Measurements from ENCODE around the gene GABRR3. TPM values are rescaled to one million over a fixed set of nuclear protein-coding genes. Genes with fewer than 3 reads are reported as not detected.

The GABRR3 gene
- total RNA-seq, 4 donors from 2014 or later, result not detected

DNA sequence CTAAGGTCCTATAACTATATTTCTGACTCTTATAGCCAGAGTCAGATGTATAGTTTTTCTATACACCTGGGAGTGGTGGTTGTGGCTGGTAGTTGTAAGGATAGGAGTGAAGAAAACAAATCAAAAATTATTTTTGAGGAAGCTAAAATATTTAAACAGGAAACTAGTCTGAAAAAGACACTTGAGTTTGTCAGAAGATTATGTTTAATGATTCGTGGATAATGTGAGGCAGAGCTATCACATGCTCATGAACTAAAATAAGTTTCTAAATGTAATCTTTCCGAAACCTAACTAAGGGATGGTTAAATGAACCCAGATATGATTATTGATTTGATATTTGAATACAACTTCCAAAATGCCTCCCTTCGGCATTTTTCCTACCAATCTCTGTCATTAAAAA, 30.4 kb downstream of the GABRR3 start:
- H3K27me3 ChIP-seq, result no peaks in the 10 kb centered on the region
- no peak for DNase-seq (ENCODE audit: low spot score in 2 of 2)
- H3K4me3 ChIP-seq, result no peak overlapping the region
- no peak overlapping the region for H3K27ac ChIP-seq
- no peaks in the 10 kb centered on the region for H3K9me3 ChIP-seq
- 89 to 91% methylated on average over 3 of the region's 3 CpGs for WGBS, 2 donors
- TF ChIP-seq POLR2A (IDR thresholded peaks at IDR 0.05), result no peak
- TF ChIP-seq EP300 (IDR thresholded peaks at IDR 0.05), result no peak
- TF ChIP-seq, protein P1, sequence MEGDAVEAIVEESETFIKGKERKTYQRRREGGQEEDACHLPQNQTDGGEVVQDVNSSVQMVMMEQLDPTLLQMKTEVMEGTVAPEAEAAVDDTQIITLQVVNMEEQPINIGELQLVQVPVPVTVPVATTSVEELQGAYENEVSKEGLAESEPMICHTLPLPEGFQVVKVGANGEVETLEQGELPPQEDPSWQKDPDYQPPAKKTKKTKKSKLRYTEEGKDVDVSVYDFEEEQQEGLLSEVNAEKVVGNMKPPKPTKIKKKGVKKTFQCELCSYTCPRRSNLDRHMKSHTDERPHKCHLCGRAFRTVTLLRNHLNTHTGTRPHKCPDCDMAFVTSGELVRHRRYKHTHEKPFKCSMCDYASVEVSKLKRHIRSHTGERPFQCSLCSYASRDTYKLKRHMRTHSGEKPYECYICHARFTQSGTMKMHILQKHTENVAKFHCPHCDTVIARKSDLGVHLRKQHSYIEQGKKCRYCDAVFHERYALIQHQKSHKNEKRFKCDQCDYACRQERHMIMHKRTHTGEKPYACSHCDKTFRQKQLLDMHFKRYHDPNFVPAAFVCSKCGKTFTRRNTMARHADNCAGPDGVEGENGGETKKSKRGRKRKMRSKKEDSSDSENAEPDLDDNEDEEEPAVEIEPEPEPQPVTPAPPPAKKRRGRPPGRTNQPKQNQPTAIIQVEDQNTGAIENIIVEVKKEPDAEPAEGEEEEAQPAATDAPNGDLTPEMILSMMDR (IDR thresholded peaks at IDR 0.05), result no peak
- no peaks in the 10 kb centered on the region for H3K4me1 ChIP-seq
- H3K36me3 ChIP-seq, result no peaks in the 10 kb centered on the region

DNA sequence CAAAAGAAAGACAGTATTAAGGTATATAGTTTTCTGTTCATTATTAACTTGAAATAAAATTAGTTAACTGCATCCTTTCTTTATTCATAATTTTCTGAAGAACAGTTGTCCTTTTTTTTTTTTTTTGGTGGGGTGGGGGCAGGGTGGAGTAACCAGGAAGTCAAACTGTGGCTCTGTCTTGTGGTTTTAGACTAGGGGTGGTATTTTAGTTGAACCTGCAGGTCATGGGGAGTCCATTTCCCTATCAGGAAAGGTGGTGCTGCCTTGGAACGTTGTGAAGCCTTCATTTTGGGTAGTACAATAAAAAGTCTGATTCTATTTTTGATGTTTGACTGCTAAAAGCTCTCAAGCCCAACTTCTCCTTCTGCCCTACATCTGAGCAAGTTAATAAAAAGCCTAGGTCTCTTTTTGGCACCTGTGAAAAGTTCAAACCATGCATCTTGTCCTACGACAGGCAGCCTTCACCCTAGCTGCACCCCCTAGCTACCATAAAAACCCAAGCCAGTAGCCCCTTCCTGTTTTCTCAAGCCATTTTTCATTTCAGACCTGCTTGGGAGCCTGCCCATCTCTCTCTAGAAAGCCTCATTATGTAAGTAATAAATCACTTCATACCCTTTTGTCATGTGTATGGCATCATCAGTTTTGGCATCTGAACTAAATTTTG, 31.7 kb downstream of the GABRR3 start:
- no peak overlapping the region for H3K4me3 ChIP-seq
- 69 to 76% methylated on average over 2 of the region's 2 CpGs for WGBS, 2 donors
- no peaks in the 10 kb centered on the region for H3K4me1 ChIP-seq
- no peaks in the 10 kb centered on the region for H3K36me3 ChIP-seq
- H3K9me3 ChIP-seq, result no peaks in the 10 kb centered on the region
- no peak for DNase-seq (ENCODE audit: low spot score in 2 of 2)
- H3K27me3 ChIP-seq, result no peaks in the 10 kb centered on the region
- TF ChIP-seq POLR2A (IDR thresholded peaks at IDR 0.05) (no peak), EP300 (IDR thresholded peaks at IDR 0.05) (no peak)
- TF ChIP-seq, protein P1 (IDR thresholded peaks at IDR 0.05), result no peak
- H3K27ac ChIP-seq, result no peak overlapping the region

DNA sequence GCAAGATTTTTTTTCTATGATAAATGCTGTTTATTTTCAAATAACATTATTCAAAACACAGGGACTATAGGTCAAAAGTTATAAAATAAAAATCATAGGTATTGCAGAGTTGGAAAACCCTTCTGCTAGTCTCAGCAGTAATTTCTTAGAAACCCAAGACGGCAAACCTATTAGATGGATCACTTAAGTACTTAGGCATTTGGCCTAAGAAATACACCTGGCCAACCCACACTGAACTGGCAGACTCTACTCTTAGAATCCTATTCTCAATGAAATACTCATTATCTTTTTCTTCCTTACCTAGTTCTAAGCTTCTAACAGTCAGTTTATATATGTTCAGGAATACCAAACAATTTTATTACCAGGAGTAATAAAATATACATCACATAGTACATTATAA, 32.4 kb downstream of the GABRR3 start:
- WGBS, 2 donors, result 91 to 93% methylated on average over 1 of the region's 1 CpG

DNA sequence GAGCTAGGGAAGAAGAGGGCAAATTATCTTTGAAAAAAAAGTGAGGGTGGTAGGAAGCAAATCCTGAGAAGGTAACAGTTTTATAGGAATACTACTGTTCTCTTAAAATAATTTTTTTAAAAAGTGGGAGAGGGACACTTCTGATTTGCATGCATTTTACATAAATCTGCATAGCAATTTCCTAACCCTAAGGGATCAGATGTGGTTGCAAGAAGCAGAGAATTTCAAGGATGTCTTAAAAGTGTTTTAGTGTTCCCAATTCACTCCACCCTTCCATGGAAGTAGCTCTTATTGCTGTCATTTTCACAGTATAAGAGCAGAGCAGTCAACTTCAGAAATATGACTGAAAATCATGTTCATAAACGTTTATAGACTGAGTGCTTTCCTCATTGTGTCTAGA, 35.1 kb downstream of the GABRR3 start:
- H3K36me3 ChIP-seq, result no peaks in the 10 kb centered on the region
- WGBS, 2 donors, result 46 to 47% methylated on average over 1 of the region's 1 CpG

More for the DNA sequence above, 32.4 kb downstream of the GABRR3 start:
- Histone ChIP-seq H3K27me3 (no peaks in the 10 kb centered on the region), H3K9me3 (no peaks in the 10 kb centered on the region), H3K36me3 (no peaks in the 10 kb centered on the region), H3K4me1 (no peaks in the 10 kb centered on the region), H3K4me3 (no peak overlapping the region), H3K27ac (no peak overlapping the region)
- DNase-seq (ENCODE audit: low spot score in 2 of 2), result no peak
- TF ChIP-seq EP300 (IDR thresholded peaks at IDR 0.05), result no peak

DNA sequence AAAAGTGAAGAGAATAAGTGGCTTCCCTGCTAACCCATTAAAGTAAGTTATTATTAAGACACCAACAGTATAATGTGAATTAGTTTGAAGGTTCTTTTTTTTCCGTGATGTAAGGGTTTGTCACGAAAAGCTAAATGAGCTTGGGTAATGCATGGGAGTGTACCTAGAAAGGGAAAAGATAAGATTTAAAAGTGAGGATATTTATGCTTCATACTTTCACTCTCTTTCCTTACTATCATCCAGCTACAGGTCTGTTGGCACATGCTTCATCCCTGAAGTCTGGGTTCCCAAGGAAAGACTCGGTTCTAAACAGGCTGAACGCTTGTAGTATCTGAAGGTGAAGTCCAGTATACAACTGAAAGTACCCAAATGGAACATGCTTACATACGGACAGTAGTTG, 36.0 kb downstream of the GABRR3 start:
- TF ChIP-seq POLR2A (IDR thresholded peaks at IDR 0.05), result no peak
- no peak for TF ChIP-seq EP300 (IDR thresholded peaks at IDR 0.05)
- no peak overlapping the region for H3K27ac ChIP-seq
- H3K4me3 ChIP-seq, result no peak overlapping the region
- no peaks in the 10 kb centered on the region for H3K4me1 ChIP-seq
- DNase-seq (ENCODE audit: low spot score in 2 of 2), result no peak
- no peaks in the 10 kb centered on the region for H3K36me3 ChIP-seq
- H3K27me3 ChIP-seq, result no peaks in the 10 kb centered on the region
- WGBS, 2 donors, result 94% methylated on average over 5 of the region's 5 CpGs
- H3K9me3 ChIP-seq, result no peaks in the 10 kb centered on the region

More for the DNA sequence above, 35.1 kb downstream of the GABRR3 start:
- H3K9me3 ChIP-seq, result no peaks in the 10 kb centered on the region
- no peak overlapping the region for H3K27ac ChIP-seq
- no peaks in the 10 kb centered on the region for H3K27me3 ChIP-seq
- no peaks in the 10 kb centered on the region for H3K4me1 ChIP-seq
- no peak for TF ChIP-seq POLR2A (IDR thresholded peaks at IDR 0.05)
- no peak for TF ChIP-seq EP300 (IDR thresholded peaks at IDR 0.05)
- TF ChIP-seq, protein P1 (IDR thresholded peaks at IDR 0.05), result no peak
- H3K4me3 ChIP-seq, result no peak overlapping the region
- DNase-seq (ENCODE audit: low spot score in 2 of 2), result no peak

DNA sequence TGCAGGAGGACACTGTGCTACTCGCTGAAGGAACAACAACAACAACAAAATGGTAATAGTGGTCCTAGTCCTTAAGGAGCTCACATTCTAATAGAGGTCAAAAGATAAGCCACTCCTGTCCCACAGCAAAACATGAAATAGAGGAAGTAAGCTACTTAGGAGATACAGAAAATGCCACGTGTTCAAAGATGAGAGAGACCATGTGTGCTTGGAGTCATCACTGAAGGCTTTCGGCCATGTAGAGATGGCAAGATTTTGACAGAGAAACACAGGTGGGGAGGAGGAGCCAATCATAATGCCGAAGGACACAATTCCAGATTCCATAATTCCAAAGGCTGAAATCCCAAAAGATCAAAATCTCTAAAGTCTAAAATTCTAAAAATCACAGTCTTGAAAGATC, 38.1 kb downstream of the GABRR3 start:
- H3K27me3 ChIP-seq, result no peaks in the 10 kb centered on the region
- H3K4me1 ChIP-seq, result no peaks in the 10 kb centered on the region
- H3K9me3 ChIP-seq, result no peaks in the 10 kb centered on the region
- H3K27ac ChIP-seq, result no peak overlapping the region
- TF ChIP-seq, protein P1 (IDR thresholded peaks at IDR 0.05), result no peak
- TF ChIP-seq POLR2A (IDR thresholded peaks at IDR 0.05) (no peak), EP300 (IDR thresholded peaks at IDR 0.05) (no peak)
- DNase-seq (ENCODE audit: low spot score in 2 of 2), result no peak
- WGBS, 2 donors, result 89 to 90% methylated on average over 4 of the region's 4 CpGs
- H3K4me3 ChIP-seq, result no peak overlapping the region
- H3K36me3 ChIP-seq, result no peaks in the 10 kb centered on the region
